ENCODE data around the gene ADAMTSL3. TPM values are rescaled to one million over a fixed set of nuclear protein-coding genes. Genes with fewer than 3 reads are reported as not detected.

Gene ADAMTSL3
- total RNA-seq, 4 donors from 2014 or later, result 16.6 to 30.0 (median 21.8) TPM

DNA sequence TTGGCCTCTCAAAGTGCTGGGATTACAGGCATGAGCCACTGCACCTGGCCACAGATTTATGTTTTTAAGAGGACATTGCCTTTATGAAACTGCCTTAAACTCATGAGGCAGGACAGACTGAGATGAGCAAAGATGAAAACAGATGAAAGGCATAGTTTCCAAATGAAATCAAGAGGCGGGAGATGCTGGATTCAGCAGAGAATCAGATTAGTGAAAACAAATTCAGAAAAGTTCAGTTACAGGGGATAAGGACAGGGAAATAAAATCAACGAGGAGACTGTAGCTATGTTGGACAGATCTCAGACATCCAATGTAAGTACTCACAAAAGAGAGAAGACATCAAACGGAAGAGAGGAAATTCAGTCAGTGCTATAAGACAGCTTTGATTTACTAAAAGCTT is 68.1 kb downstream of the ADAMTSL3 start:
- Histone ChIP-seq H3K36me3 (no peaks in the 10 kb centered on the region), H3K4me1 (peaks cover 0 to 10% (median 8%) of the 10 kb centered on the region in 4 donors), H3K4me3 (no peak overlapping the region), H3K27ac (replicated peaks in 1 of 4) (no peak overlapping the region), H3K27me3 (no peaks in the 10 kb centered on the region), H3K9me3 (peaks cover 0 to 5% (median 0%) of the 10 kb centered on the region in 4 donors)
- TF ChIP-seq EP300 (IDR thresholded peaks at IDR 0.05), result no peak
- TF ChIP-seq POLR2A (IDR thresholded peaks at IDR 0.05; ENCODE audit: low read depth), result no peak
- TF ChIP-seq, protein P1, sequence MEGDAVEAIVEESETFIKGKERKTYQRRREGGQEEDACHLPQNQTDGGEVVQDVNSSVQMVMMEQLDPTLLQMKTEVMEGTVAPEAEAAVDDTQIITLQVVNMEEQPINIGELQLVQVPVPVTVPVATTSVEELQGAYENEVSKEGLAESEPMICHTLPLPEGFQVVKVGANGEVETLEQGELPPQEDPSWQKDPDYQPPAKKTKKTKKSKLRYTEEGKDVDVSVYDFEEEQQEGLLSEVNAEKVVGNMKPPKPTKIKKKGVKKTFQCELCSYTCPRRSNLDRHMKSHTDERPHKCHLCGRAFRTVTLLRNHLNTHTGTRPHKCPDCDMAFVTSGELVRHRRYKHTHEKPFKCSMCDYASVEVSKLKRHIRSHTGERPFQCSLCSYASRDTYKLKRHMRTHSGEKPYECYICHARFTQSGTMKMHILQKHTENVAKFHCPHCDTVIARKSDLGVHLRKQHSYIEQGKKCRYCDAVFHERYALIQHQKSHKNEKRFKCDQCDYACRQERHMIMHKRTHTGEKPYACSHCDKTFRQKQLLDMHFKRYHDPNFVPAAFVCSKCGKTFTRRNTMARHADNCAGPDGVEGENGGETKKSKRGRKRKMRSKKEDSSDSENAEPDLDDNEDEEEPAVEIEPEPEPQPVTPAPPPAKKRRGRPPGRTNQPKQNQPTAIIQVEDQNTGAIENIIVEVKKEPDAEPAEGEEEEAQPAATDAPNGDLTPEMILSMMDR (IDR thresholded peaks at IDR 0.05), result no peak
- TF ChIP-seq POLR2AphosphoS5 (IDR thresholded peaks at IDR 0.05), result no peak
- intact Hi-C loops (cut with DNase I), result no loop called here
- no peak for DNase-seq (ENCODE audit: extremely low spot score)
- 46% methylated on average over 3 of the region's 3 CpGs for WGBS

DNA sequence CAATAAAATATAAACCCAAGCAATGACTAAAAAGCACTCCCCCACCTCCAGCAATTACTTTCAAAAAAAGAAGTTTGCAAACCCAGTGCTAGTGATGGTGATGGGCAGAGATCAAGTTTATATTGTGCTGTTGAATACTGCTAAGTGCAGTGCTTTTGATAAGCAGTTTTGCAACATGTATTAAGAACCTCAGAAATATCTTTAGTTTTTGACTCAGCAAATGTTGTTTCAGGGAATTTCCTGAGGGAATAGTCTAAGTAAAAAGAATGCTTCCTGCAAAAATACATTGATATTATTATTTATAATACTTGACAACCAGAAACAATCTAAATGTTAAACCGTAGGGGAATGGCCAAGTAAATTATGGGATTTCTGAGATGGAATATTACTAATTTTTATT is 69.3 kb downstream of the ADAMTSL3 start:
- H3K4me3 ChIP-seq, result no peak overlapping the region
- H3K4me1 ChIP-seq, result peaks cover 0 to 9% (median 7%) of the 10 kb centered on the region in 4 donors
- TF ChIP-seq, protein P1 (IDR thresholded peaks at IDR 0.05), result no peak
- TF ChIP-seq EP300 (IDR thresholded peaks at IDR 0.05) (no peak), POLR2A (IDR thresholded peaks at IDR 0.05; ENCODE audit: low read depth) (no peak), POLR2AphosphoS5 (IDR thresholded peaks at IDR 0.05) (no peak)
- no peaks in the 10 kb centered on the region for H3K27me3 ChIP-seq
- 44% methylated on average over 1 of the region's 1 CpG for WGBS
- no peak for DNase-seq (ENCODE audit: extremely low spot score)
- peaks cover 0 to 5% (median 0%) of the 10 kb centered on the region in 4 donors for H3K9me3 ChIP-seq
- no peak overlapping the region for H3K27ac ChIP-seq (replicated peaks in 1 of 4)
- H3K36me3 ChIP-seq, result no peaks in the 10 kb centered on the region
- intact Hi-C loops (cut with DNase I), result no loop called here

DNA sequence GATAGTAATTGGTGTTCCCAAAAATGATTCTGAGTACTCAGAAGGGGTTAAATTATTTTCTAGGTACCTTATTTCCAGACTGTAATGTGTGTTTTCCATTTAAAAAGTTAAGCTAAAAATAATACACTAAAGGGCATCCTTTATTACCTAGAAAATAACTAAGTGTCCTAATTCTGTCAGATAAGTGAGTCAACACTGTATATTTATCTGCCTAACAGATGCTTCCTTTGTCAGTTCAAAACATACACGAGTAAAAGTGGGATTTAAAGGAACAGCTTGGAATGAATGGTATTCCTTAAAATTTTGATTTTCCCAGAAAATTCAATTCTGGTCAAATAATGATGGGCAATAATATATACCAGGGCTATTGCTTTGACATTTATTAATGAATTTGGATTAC is 78.3 kb downstream of the ADAMTSL3 start:
- Histone ChIP-seq H3K36me3 (no peaks in the 10 kb centered on the region), H3K4me3 (no peak overlapping the region), H3K27ac (replicated peaks in 1 of 4) (no peak overlapping the region), H3K9me3 (no peaks in the 10 kb centered on the region), H3K27me3 (no peaks in the 10 kb centered on the region), H3K4me1 (no peaks in the 10 kb centered on the region)
- intact Hi-C loops (cut with DNase I), result no loop called here
- TF ChIP-seq POLR2A (IDR thresholded peaks at IDR 0.05; ENCODE audit: low read depth) (no peak), POLR2AphosphoS5 (IDR thresholded peaks at IDR 0.05) (no peak), EP300 (IDR thresholded peaks at IDR 0.05) (no peak)
- TF ChIP-seq, protein P1 (IDR thresholded peaks at IDR 0.05), result no peak
- no peak for DNase-seq (ENCODE audit: extremely low spot score)
- 10% methylated on average over 1 of the region's 1 CpG for WGBS

DNA sequence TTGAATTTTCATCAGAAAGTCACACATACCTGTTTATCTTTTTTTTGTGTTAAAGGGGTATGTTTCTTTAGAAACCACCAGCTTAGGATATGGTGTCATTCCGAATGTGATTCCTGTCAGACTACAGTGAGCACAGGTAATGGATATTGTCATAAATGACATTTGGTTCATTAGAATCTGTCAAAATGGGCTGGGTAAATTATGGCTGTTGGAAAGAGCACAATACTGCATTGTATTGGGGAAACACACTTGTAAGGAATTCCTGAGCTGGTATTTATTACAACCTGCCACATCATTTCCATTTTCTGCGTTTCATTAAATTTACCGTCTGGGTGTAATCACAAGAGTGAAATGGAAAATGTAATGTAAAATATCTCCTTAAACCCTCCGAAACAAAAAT is 78.8 kb downstream of the ADAMTSL3 start:
- no peak overlapping the region for H3K27ac ChIP-seq (replicated peaks in 1 of 4)

More for the DNA sequence above, 78.8 kb downstream of the ADAMTSL3 start:
- TF ChIP-seq POLR2AphosphoS5 (IDR thresholded peaks at IDR 0.05) (no peak), POLR2A (IDR thresholded peaks at IDR 0.05; ENCODE audit: low read depth) (no peak), EP300 (IDR thresholded peaks at IDR 0.05) (no peak)
- TF ChIP-seq, protein P1 (IDR thresholded peaks at IDR 0.05), result no peak
- intact Hi-C loops (cut with DNase I), result no loop called here
- no peak overlapping the region for H3K4me3 ChIP-seq
- no peak for DNase-seq (ENCODE audit: extremely low spot score)
- WGBS, result 85% methylated on average over 4 of the region's 4 CpGs
- H3K27me3 ChIP-seq, result no peaks in the 10 kb centered on the region
- H3K4me1 ChIP-seq, result no peaks in the 10 kb centered on the region
- no peaks in the 10 kb centered on the region for H3K9me3 ChIP-seq
- H3K36me3 ChIP-seq, result no peaks in the 10 kb centered on the region

Data from esophagus muscularis mucosa (tissue), 4 donors.